Thymus (tissue), 11 donors: ENCODE measurements around the gene S100Z. TPM values are rescaled to one million over a fixed set of nuclear protein-coding genes. Genes with fewer than 3 reads are reported as not detected.
"Not testable (repeated sequence)": the region's sequence is repeated elsewhere in the genome, so short reads cannot be mapped to it uniquely, and the experiment has no call there.

ENCODE experiments used
- DNase-seq, 9 donors: peaks; one replicate each; pipeline ENCODE4 v3.0.0-alpha.2; 2013; ENCODE audit warnings: low spot score in 9 of 9, low read depth in 6 of 9, missing footprints in 1 of 9
- H3K27ac ChIP-seq, 2 donors: one replicate each; pipeline ENCODE4 v1.5.1; 2013; ENCODE audit warnings: control low read depth in 1 of 2, low read depth in 1 of 2, low read length in 1 of 2, mild to moderate bottlenecking in 1 of 2, moderate library complexity in 1 of 2
- H3K27me3 ChIP-seq, 2 donors: one replicate each; pipeline ENCODE4 v1.5.1; 2013; ENCODE audit warnings: low read length in 1 of 2; ENCODE audit not compliant: control insufficient read depth in 2 of 2, insufficient read depth in 1 of 2
- H3K36me3 ChIP-seq, 2 donors: one replicate each; pipeline ENCODE4 v1.5.1; 2013; ENCODE audit warnings: low read length in 1 of 2, mild to moderate bottlenecking in 1 of 2, moderate library complexity in 1 of 2; ENCODE audit not compliant: control insufficient read depth in 2 of 2, insufficient read depth in 2 of 2
- H3K4me1 ChIP-seq, 2 donors: one replicate each; pipeline ENCODE4 v1.5.1; 2013; ENCODE audit warnings: low read length in 2 of 2; ENCODE audit not compliant: control insufficient read depth in 2 of 2, insufficient read depth in 2 of 2
- H3K4me3 ChIP-seq, 2 donors: one replicate each; pipeline ENCODE4 v1.5.1; 2013; ENCODE audit warnings: low read length in 2 of 2, control low read depth in 1 of 2, mild to moderate bottlenecking in 1 of 2
- H3K9me3 ChIP-seq, 2 donors: one replicate each; pipeline ENCODE4 v1.5.1; 2013; ENCODE audit warnings: low read length in 1 of 2, mild to moderate bottlenecking in 1 of 2; ENCODE audit not compliant: control insufficient read depth in 2 of 2, insufficient read depth in 1 of 2
- WGBS: extraction: QIAGEN DNeasy Blood & Tissue Kit; methylation state at CpG from one replicate; pipeline ENCODE4 v1.1.7; 2013; 5-methylcytosine and 5-hydroxymethylcytosine counted together
- polyA plus RNA-seq: library from polyadenylated mRNA; stranded (reverse); fragments of 200-250 nt; gene quantifications from one replicate; pipeline ENCODE4 v1.2.3, GENCODE V29; 2013
- total RNA-seq: library from RNA; stranded (reverse); fragments of 120-200 nt; gene quantifications from one replicate; pipeline ENCODE4 v1.2.4, GENCODE V29; 2013
- donor health status: healthy.

The S100Z gene
- total and polyA plus RNA-seq, 2 donors: 1.5 to 1.6 TPM

DNA sequence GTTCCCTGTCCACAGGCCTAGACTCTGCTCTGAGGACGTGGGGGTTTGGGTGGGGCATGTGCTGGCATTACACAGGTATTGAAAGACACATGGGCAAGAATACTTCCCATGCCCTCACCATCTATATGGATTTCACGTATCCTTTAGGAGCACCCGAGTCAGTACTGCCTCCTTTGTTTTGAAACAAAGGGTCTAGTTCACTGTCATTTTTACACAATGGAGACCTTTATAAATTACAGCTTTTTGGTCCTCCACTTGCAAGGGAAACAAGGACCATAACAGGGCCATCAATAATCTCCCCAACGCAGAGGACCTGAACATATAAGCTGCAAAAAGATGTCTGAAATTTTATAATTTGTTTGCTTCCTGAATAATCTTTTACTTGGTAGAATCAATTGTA, 78.1 kb downstream of the S100Z start:
- Histone ChIP-seq H3K27ac (no peak overlapping the region), H3K9me3 (no peaks in the 10 kb centered on the region), H3K4me1 (no peaks in the 10 kb centered on the region), H3K36me3 (no peaks in the 10 kb centered on the region), H3K27me3 (no peaks in the 10 kb centered on the region), H3K4me3 (no peak overlapping the region)
- no peak for DNase-seq
- WGBS: 95% methylated on average over 4 of the region's 4 CpGs

GRCh38 chr5:76930083-76930482, 80.3 kb downstream of the S100Z start:
- H3K4me3 ChIP-seq: no peak overlapping the region
- no peak for DNase-seq
- H3K27ac ChIP-seq: no peak overlapping the region
- no peaks in the 10 kb centered on the region for H3K27me3 ChIP-seq
- no peaks in the 10 kb centered on the region for H3K36me3 ChIP-seq
- no peaks in the 10 kb centered on the region for H3K9me3 ChIP-seq
- WGBS: 95% methylated on average over 4 of the region's 4 CpGs
- no peaks in the 10 kb centered on the region for H3K4me1 ChIP-seq

DNA sequence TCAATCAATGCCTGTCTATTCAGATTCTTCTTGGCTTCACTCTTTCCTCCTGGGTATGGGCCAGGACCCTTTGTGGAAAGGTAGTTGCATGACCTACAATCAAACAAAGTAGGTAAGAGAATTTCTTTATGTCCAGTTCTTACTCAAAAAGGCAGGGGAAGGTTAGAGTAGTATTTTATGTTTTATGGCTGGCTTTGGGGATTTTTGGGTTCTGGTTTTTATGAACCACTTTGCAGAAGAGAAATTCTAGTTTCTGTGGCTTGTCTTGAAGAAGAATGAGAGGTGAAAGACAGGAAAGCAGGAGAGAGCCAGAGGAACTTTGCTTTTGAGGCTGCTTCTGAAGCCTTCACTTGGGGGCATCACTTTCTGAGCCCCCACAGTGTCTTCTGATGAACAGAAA, 88.4 kb downstream of the S100Z start:
- no peak for DNase-seq
- Histone ChIP-seq H3K4me1 (no peaks in the 10 kb centered on the region), H3K27ac (no peak overlapping the region), H3K36me3 (no peaks in the 10 kb centered on the region), H3K4me3 (no peak overlapping the region), H3K9me3 (no peaks in the 10 kb centered on the region), H3K27me3 (no peaks in the 10 kb centered on the region)

GRCh38 chr5:76941000-76941399, 91.2 kb downstream of the S100Z start:
- Histone ChIP-seq H3K27me3 (no peaks in the 10 kb centered on the region), H3K4me3 (no peak overlapping the region), H3K36me3 (no peaks in the 10 kb centered on the region), H3K9me3 (no peaks in the 10 kb centered on the region), H3K4me1 (no peaks in the 10 kb centered on the region), H3K27ac (no peak overlapping the region)
- 95% methylated on average over 4 of the region's 4 CpGs for WGBS
- no peak for DNase-seq

- no peaks in the 10 kb centered on the region for H3K27me3 ChIP-seq
- H3K4me1 ChIP-seq: no peaks in the 10 kb centered on the region
- H3K4me3 ChIP-seq: no peak overlapping the region
- no peak for DNase-seq
- no peaks in the 10 kb centered on the region for H3K36me3 ChIP-seq
- WGBS: 99% methylated on average over 3 of the region's 3 CpGs
- no peaks in the 10 kb centered on the region for H3K9me3 ChIP-seq
- H3K27ac ChIP-seq: no peak overlapping the region
Measured at GRCh38 chr5:76941442-76941841, 91.6 kb downstream of the S100Z start.

DNA sequence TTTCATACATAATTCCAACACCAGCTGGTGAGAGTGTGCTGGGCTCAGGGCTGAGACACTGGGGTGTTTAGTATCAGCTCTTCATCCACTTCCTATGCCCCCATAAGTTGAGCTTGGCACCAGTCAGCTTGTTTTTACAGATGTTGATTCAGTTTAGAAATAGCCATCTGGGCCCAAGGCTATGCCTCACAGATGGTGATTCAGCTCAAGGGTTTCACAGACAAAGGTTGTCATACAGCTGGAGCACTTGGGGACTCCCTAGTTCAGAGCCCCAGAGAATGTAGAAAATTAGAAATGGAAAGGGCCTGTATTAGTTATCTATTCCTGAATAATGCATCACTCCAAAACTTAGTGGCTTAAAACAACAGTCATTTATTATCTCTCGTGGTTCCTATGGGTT, 92.8 kb downstream of the S100Z start:
- Histone ChIP-seq H3K27me3 (no peaks in the 10 kb centered on the region), H3K4me1 (no peaks in the 10 kb centered on the region), H3K36me3 (no peaks in the 10 kb centered on the region), H3K4me3 (no peak overlapping the region), H3K27ac (no peak overlapping the region), H3K9me3 (no peaks in the 10 kb centered on the region)
- WGBS: 94% methylated on average over 1 of the region's 1 CpG
- DNase-seq: no peak

- no peak overlapping the region for H3K4me3 ChIP-seq
- no peak for DNase-seq
- no peaks in the 10 kb centered on the region for H3K4me1 ChIP-seq
- WGBS: 98% methylated on average over 3 of the region's 3 CpGs
- H3K27ac ChIP-seq: no peak overlapping the region
- no peaks in the 10 kb centered on the region for H3K27me3 ChIP-seq
- no peaks in the 10 kb centered on the region for H3K36me3 ChIP-seq
- H3K9me3 ChIP-seq: no peaks in the 10 kb centered on the region
Measured at GRCh38 chr5:76943006-76943405, 93.2 kb downstream of the S100Z start.

GRCh38 chr5:76944638-76945037, 94.8 kb downstream of the S100Z start:
- DNase-seq: no peak
- no peak overlapping the region for H3K4me3 ChIP-seq
- 59% methylated on average over 5 of the region's 5 CpGs for WGBS
- no peaks in the 10 kb centered on the region for H3K36me3 ChIP-seq
- H3K4me1 ChIP-seq: no peaks in the 10 kb centered on the region
- no peak overlapping the region for H3K27ac ChIP-seq
- H3K27me3 ChIP-seq: no peaks in the 10 kb centered on the region
- no peaks in the 10 kb centered on the region for H3K9me3 ChIP-seq

- not testable (repeated sequence) for H3K4me1 ChIP-seq, DNase-seq, H3K9me3 ChIP-seq, H3K36me3 ChIP-seq, H3K27me3 ChIP-seq, H3K4me3 ChIP-seq, H3K27ac ChIP-seq
- 88% methylated on average over 9 of the region's 9 CpGs for WGBS
Measured at GRCh38 chr5:76945238-76945637, 95.4 kb downstream of the S100Z start.

DNA sequence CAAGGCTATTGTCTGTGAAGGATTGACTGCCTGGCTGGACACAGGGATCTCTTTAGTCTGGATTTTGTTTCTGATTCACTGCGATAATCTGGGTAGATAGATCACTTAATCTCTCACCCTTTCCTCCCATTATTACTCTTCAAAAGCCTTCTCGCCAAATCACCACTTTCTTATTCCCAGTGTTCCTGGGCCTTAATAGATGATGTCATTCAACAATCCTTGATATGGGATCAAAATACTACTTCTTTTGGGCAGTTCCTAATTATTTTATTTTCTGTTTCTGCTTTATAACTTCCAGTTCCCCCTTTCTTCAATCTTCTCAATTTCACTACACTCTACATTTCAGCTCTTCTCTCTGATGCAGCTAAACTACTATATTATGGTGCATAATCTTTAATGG, 96.3 kb downstream of the S100Z start:
- DNase-seq: no peak
- Histone ChIP-seq H3K4me3 (no peak overlapping the region), H3K27me3 (no peaks in the 10 kb centered on the region), H3K4me1 (no peaks in the 10 kb centered on the region), H3K36me3 (no peaks in the 10 kb centered on the region), H3K9me3 (no peaks in the 10 kb centered on the region), H3K27ac (no peak overlapping the region)
- 98% methylated on average over 2 of the region's 2 CpGs for WGBS
